LNCaP clone FGC (cell line): ENCODE results near the gene SPP1.

ENCODE experiments used
- DNase-seq: peaks from one replicate; pipeline ENCODE4 v3.0.0-alpha.2; 2011; ENCODE audit warnings: low read depth
- H3K4me3 ChIP-seq: 2 replicates; pipeline ENCODE4 v1.5.1; 2011; ENCODE audit warnings: mild to moderate bottlenecking, low read depth, low read length, control low read depth
- TF ChIP-seq, protein P1 (sequence below): IDR thresholded peaks from 2 replicates; pipeline ENCODE4 v1.5.1; 2012; ENCODE audit warnings: mild to moderate bottlenecking; ENCODE audit not compliant: control insufficient read depth, insufficient read depth; ENCODE audit errors: extremely low read depth

Gene SPP1

DNA sequence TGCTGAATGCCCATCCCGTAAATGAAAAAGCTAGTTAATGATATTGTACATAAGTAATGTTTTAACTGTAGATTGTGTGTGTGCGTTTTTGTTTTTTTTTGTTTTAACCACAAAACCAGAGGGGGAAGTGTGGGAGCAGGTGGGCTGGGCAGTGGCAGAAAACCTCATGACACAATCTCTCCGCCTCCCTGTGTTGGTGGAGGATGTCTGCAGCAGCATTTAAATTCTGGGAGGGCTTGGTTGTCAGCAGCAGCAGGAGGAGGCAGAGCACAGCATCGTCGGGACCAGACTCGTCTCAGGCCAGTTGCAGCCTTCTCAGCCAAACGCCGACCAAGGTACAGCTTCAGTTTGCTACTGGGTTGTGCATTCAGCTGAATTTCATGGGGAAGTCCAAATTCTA, at the start of gene SPP1:
Gene SPP1, plus strand, starts transcription at position 249 of the 400 bp plus-strand sequence. CDS start 1,182 bp downstream, outside the sequence.
- DNase-seq = no peak
- H3K4me3 ChIP-seq = no peak within 1 kb of the TSS

DNA sequence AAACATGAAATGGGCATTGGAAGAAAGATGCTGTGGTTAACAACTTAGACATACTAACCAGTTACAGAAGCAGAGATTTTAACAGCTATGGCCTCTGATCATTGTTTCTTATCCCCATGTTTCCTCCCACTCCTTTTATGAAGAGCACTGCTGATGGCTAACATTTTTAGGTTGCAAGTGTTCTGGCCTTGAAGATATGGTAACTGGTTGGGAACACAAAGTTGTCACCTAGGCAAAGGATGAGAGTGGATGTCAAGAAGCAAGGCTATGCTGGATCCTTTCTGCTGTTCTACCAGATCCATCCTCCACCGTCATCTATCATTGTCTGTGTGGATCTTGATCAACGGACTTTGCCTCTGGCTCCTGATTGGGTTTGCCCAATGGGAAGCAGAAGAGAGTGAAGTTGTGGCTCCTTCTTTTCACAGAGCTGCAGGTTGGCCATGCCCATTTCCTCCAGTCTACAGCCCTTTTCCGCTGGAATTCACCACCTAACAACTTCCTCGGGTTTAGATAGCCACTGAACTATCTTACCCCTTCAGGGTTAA, 48.9 kb upstream of the SPP1 start:
- H3K4me3 ChIP-seq = no peak overlapping the region
- DNase-seq = no peak
- TF ChIP-seq, protein P1, sequence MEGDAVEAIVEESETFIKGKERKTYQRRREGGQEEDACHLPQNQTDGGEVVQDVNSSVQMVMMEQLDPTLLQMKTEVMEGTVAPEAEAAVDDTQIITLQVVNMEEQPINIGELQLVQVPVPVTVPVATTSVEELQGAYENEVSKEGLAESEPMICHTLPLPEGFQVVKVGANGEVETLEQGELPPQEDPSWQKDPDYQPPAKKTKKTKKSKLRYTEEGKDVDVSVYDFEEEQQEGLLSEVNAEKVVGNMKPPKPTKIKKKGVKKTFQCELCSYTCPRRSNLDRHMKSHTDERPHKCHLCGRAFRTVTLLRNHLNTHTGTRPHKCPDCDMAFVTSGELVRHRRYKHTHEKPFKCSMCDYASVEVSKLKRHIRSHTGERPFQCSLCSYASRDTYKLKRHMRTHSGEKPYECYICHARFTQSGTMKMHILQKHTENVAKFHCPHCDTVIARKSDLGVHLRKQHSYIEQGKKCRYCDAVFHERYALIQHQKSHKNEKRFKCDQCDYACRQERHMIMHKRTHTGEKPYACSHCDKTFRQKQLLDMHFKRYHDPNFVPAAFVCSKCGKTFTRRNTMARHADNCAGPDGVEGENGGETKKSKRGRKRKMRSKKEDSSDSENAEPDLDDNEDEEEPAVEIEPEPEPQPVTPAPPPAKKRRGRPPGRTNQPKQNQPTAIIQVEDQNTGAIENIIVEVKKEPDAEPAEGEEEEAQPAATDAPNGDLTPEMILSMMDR = no peak

More for the DNA sequence above, at the start of gene SPP1:
- TF ChIP-seq, protein P1 = no peak

DNA sequence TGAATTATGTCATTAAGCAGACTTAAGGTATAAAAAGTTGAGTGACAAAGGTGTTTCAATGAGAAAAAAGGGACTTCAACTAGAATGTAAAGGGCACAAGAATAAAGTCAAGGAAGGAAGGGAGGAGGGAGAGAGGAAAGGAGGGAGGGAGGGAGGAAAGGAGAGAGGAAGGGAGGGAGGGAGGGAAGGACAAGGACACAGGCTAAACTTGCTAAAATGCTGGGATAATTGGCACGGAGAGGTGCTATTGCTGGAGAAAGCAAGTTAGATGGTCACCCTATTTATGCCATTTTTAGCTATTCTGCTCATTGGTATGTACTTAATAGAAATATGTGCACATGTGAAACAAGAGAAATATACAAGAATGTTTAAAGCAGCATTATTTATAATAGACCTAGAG, 44.9 kb upstream of the SPP1 start:
- TF ChIP-seq, protein P1 = no peak
- no peak for DNase-seq
- H3K4me3 ChIP-seq = no peak overlapping the region

DNA sequence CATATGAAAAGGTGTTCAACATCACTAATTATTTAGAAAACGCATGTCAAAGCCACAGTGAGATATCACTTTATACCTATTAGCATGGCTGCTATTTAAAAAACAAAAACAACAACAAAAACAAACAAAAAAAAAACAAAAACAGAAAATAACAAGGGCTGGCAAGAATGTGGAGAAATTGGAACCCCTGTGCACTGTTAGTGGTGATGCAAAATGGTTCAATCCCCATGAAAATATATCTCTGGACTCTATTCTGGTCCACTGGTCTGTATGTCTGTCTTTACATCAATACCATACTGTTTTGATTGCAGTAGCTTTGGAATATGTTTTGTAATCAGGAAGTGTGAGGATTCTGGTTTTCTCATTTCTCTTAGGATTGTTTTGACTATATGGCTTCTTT, 43.6 kb upstream of the SPP1 start:
- H3K4me3 ChIP-seq = no peak overlapping the region
- no peak for DNase-seq
- TF ChIP-seq, protein P1 = no peak

DNA sequence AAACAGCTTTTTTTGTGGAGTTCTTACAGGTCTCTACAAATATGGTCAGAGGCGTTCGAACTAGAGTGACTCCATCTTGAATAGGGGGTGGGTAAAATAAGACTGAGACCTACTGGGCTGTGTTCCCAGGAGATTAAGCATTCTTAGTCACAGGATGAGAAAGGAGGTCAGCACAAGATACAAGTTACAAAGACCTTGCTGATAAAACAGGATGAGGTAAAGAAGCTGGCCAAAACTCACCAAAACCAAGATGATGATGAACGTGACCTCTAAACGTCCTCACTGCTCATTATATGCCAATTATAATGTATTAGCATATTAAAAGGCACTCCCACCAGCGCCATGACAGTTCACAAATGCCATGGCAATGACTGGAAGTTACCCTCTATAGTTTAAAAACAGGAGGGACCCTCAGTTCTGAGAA, 42.8 kb upstream of the SPP1 start:
- TF ChIP-seq, protein P1 = no peak
- no peak for DNase-seq
- H3K4me3 ChIP-seq = no peak overlapping the region

DNA sequence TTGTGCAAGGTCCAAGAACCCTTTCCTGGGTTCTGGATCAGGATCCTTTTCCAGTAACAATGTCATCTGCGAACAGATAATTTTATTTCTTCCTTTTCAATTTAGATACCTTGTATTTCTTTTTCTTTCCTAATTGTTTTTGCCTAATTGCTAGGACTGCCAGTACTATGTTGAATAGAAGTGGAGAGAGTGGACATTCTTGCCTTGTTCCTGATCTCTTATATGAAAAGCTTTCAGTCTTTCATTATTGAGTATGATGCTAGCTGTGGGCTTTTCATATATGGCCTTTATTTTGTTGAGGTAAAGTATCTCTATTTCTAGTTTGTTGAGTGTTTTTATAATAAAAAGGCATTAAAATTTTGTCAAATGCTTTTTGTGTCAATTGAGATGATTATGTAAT, 42.2 kb upstream of the SPP1 start:
- TF ChIP-seq, protein P1 = no peak
- no peak for DNase-seq
- H3K4me3 ChIP-seq = no peak overlapping the region

DNA sequence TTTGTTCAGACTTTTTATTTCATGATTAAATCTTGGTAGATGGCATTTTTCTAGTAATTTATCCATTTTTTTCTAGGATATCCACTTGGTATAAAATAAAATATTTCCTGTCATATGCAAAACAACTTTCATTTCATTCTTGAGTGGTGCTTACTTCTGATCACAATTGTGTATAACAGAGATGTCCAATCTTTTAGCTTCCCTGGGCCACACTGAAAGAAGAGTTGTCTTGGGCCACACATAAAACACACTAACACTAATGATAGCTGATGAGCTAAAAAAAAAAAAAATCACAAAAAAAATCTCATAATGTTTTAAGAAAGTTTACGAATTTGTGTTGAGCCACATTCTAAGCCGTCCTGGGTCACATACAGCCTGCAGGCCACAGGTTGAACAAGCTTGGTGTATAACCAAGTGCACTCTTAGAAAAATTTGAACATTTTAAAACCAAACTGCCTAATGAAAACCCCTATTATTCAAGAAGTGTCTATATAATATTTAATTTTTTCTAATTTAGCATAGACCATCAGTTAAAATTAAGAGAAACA, 41.3 kb upstream of the SPP1 start:
- DNase-seq = no peak
- H3K4me3 ChIP-seq = no peak overlapping the region
- TF ChIP-seq, protein P1 = no peak
